MM.1S (cell line): ENCODE data around the gene HIF1AN.

Experiments
- DNase-seq: peaks from one replicate; pipeline ENCODE4 v3.0.0-alpha.2; 2015
- H2AFZ ChIP-seq: fragments of 300-600 bp; sonication (generic); 2 replicates; pipeline ENCODE4 v1.6.0; 2016; ENCODE audit warnings: antibody characterized with exemption, low read length
- H3F3A ChIP-seq: fragments of 300-600 bp; sonication (generic); 2 replicates; pipeline ENCODE4 v1.6.1; 2016; ENCODE audit warnings: mild to moderate bottlenecking, antibody characterized with exemption, low read length, moderate library complexity, mixed read lengths; ENCODE audit not compliant: insufficient read depth
- H3K27ac ChIP-seq: fragments of 300-600 bp; sonication (generic); 2 replicates; pipeline ENCODE4 v1.5.1; 2016; ENCODE audit warnings: mild to moderate bottlenecking, low read length
- H3K27me3 ChIP-seq: fragments of 300-600 bp; sonication (generic); replicated peaks from 2 replicates; pipeline ENCODE4 v1.6.0; 2016; ENCODE audit warnings: low read length; ENCODE audit not compliant: insufficient read depth
- H3K36me3 ChIP-seq: fragments of 300-600 bp; sonication (generic); replicated peaks from 2 replicates; pipeline ENCODE4 v1.6.1; 2016; ENCODE audit warnings: mild to moderate bottlenecking, low read length, mixed read lengths; ENCODE audit not compliant: insufficient read depth
- H3K4me1 ChIP-seq: fragments of 300-600 bp; sonication (generic); 2 replicates; pipeline ENCODE4 v1.6.1; 2016; ENCODE audit warnings: low read length, mixed read lengths
- H3K4me2 ChIP-seq: fragments of 300-600 bp; sonication (generic); 2 replicates; pipeline ENCODE4 v1.6.0; 2016; ENCODE audit warnings: low read depth, low read length
- H3K4me3 ChIP-seq: fragments of 300-600 bp; sonication (generic); 2 replicates; pipeline ENCODE4 v1.5.1; 2016; ENCODE audit warnings: low read length, mixed read lengths
- H3K79me2 ChIP-seq: fragments of 300-600 bp; sonication (generic); 2 replicates; pipeline ENCODE4 v1.6.1; 2016; ENCODE audit warnings: mixed run types, low read length, mixed read lengths
- H3K9ac ChIP-seq: fragments of 300-600 bp; sonication (generic); 2 replicates; pipeline ENCODE4 v1.6.1; 2016; ENCODE audit warnings: low read length, mixed read lengths
- H3K9me2 ChIP-seq: fragments of 300-600 bp; sonication (generic); replicated peaks from 2 replicates; pipeline ENCODE4 v1.6.1; 2016; ENCODE audit warnings: mild to moderate bottlenecking, low read length, mixed read lengths; ENCODE audit not compliant: insufficient read depth
- H3K9me3 ChIP-seq: fragments of 300-600 bp; sonication (generic); replicated peaks from 2 replicates; pipeline ENCODE4 v1.6.1; 2016; ENCODE audit warnings: mild to moderate bottlenecking, low read length, mixed read lengths; ENCODE audit not compliant: insufficient read depth
- H4K20me1 ChIP-seq: fragments of 300-600 bp; sonication (generic); 2 replicates; pipeline ENCODE4 v1.6.1; 2016; ENCODE audit warnings: mild to moderate bottlenecking, low read length, moderate library complexity, mixed read lengths; ENCODE audit not compliant: insufficient read depth
- EZH2 ChIP-seq: fragments of 300-600 bp; sonication (generic); optimal IDR thresholded peaks from 2 replicates; pipeline ENCODE3; 2017; ENCODE audit warnings: low read depth, mild to moderate bottlenecking, antibody characterized with exemption, low read length, mixed read lengths
- EZH2phosphoT487 ChIP-seq: fragments of 300-600 bp; sonication (generic); IDR thresholded peaks from 2 replicates; pipeline ENCODE4 v1.6.1; 2018; ENCODE audit warnings: antibody characterized with exemption, low read length
- TF ChIP-seq, protein P1 (sequence below): fragments of 300-600 bp; sonication (generic); IDR thresholded peaks from 2 replicates; pipeline ENCODE4 v1.5.1; 2016; ENCODE audit warnings: antibody characterized with exemption, low read length, mixed read lengths

Gene HIF1AN

GRCh38 chr10:100490531-100490930 is 45.2 kb upstream of the HIF1AN start:
- Histone ChIP-seq H4K20me1 (no peaks in the 10 kb centered on the region), H3K9me3 (no peaks in the 10 kb centered on the region), H3K36me3 (no peaks in the 10 kb centered on the region)

DNA sequence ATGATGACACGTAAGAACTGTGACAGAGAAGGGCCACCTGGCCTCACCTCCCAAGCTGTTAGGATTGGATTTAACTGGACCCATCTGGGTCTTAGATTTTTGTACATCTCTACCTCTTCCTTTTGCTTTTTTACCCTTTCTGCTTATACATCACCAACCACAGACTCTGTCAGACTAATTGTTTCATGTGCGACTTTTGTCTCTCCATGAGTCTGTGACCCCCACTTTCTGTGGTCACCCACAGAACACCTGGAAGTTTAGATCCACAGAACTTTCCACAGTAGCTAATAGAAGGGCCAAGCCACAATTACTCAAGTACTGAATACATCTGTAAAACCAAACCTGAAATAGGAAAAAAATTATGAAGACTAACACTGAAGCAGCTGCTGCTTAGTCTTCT is 39.2 kb upstream of the HIF1AN start:
- Histone ChIP-seq H3K9ac (no peak overlapping the region), H3K9me3 (no peaks in the 10 kb centered on the region), H3K9me2 (no peaks in the 10 kb centered on the region), H3K27me3 (no peaks in the 10 kb centered on the region), H3F3A (peaks cover 5% of the 10 kb centered on the region), H3K36me3 (no peaks in the 10 kb centered on the region), H3K79me2 (no peaks in the 10 kb centered on the region), H3K27ac (peak overlapping the region; percentile 7; the same call in 1 of the 2 replicates), H3K4me3 (no peak overlapping the region), H2AFZ (no peak overlapping the region), H3K4me2 (no peak overlapping the region; the same call in 1 of the 2 replicates), H4K20me1 (no peaks in the 10 kb centered on the region), H3K4me1 (peaks cover 20% of the 10 kb centered on the region)
- TF ChIP-seq, protein P1, sequence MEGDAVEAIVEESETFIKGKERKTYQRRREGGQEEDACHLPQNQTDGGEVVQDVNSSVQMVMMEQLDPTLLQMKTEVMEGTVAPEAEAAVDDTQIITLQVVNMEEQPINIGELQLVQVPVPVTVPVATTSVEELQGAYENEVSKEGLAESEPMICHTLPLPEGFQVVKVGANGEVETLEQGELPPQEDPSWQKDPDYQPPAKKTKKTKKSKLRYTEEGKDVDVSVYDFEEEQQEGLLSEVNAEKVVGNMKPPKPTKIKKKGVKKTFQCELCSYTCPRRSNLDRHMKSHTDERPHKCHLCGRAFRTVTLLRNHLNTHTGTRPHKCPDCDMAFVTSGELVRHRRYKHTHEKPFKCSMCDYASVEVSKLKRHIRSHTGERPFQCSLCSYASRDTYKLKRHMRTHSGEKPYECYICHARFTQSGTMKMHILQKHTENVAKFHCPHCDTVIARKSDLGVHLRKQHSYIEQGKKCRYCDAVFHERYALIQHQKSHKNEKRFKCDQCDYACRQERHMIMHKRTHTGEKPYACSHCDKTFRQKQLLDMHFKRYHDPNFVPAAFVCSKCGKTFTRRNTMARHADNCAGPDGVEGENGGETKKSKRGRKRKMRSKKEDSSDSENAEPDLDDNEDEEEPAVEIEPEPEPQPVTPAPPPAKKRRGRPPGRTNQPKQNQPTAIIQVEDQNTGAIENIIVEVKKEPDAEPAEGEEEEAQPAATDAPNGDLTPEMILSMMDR, result no peak
- TF ChIP-seq EZH2 (no peak), EZH2phosphoT487 (no peak)
- peak; percentile 38 for DNase-seq

More at GRCh38 chr10:100490531-100490930, 45.2 kb upstream of the HIF1AN start:
- no peaks in the 10 kb centered on the region for H3K4me1 ChIP-seq
- no peak for DNase-seq
- no peaks in the 10 kb centered on the region; the same call in 1 of the 2 replicates for H3F3A ChIP-seq
- H3K4me2 ChIP-seq, result no peak overlapping the region
- TF ChIP-seq, protein P1, result no peak
- no peak for TF ChIP-seq EZH2
- no peak for TF ChIP-seq EZH2phosphoT487
- H3K9ac ChIP-seq, result no peak overlapping the region
- no peaks in the 10 kb centered on the region for H3K27me3 ChIP-seq
- no peak overlapping the region for H3K4me3 ChIP-seq
- no peaks in the 10 kb centered on the region for H3K79me2 ChIP-seq
- no peak overlapping the region for H3K27ac ChIP-seq
- H3K9me2 ChIP-seq, result no peaks in the 10 kb centered on the region
- H2AFZ ChIP-seq, result no peak overlapping the region

DNA sequence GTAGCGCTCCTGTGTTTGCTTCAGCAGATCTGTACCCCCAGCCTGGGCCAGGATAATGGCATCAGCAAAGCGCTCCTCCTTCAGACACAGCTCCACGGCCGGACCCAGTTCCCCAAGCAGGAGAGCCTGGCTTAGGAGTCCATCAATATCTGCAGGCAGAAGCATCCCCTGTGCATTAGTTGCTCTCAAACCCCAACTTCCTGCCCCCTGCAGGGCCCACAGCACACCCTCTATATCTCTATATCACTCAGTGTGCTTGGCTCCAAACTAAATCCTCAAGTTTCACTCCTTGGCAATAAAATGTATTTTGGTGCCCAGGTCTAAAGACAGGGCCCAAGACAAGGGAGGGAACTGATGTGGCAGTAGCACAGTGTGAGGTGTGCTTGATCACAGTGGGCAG is 37.7 kb upstream of the HIF1AN start:
- Histone ChIP-seq H3K27me3 (no peaks in the 10 kb centered on the region), H3K36me3 (no peaks in the 10 kb centered on the region), H3K9me3 (no peaks in the 10 kb centered on the region), H3K79me2 (no peaks in the 10 kb centered on the region), H2AFZ (no peak overlapping the region), H3K9me2 (no peaks in the 10 kb centered on the region), H4K20me1 (no peaks in the 10 kb centered on the region), H3K27ac (no peak overlapping the region), H3K4me1 (peaks cover 20% of the 10 kb centered on the region), H3F3A (peaks cover 5% of the 10 kb centered on the region), H3K4me2 (no peak overlapping the region), H3K9ac (no peak overlapping the region), H3K4me3 (no peak overlapping the region)
- TF ChIP-seq, protein P1, result no peak
- TF ChIP-seq EZH2phosphoT487 (no peak), EZH2 (no peak)
- DNase-seq, result no peak
